Heart left ventricle (tissue), 16 donors: ENCODE measurements around the gene WDR18. TPM values are rescaled to one million over a fixed set of nuclear protein-coding genes. Genes with fewer than 3 reads are reported as not detected.

Source experiments
- ATAC-seq, 4 donors: fragments of 200-7000 bp; cut with Tn5 transposase; one replicate each; pipeline ENCODE4 v1.9.1; 2020 to 2022; ENCODE audit warnings: moderate library complexity in 4 of 4, mild to moderate bottlenecking in 3 of 4, moderate number of reproducible peaks in 1 of 4
- DNase-seq, 5 donors: peaks; one replicate each; pipeline ENCODE4 v3.0.0-alpha.2; 2020
- H3K27ac ChIP-seq, 12 donors: fragments of 200-600 bp; sonication (generic) in 4 of 12; one replicate each; pipeline versions ENCODE4 v1.5.0 to v1.8.0; 2016 to 2022; ENCODE audit warnings: mild to moderate bottlenecking in 2 of 12
- H3K27me3 ChIP-seq, 9 donors: fragments of 200-600 bp; sonication (generic) in 2 of 9; one replicate each; pipeline versions ENCODE4 v1.5.1 to v1.8.0; 2016 to 2022; ENCODE audit warnings: mild to moderate bottlenecking in 3 of 9
- H3K36me3 ChIP-seq, 9 donors: fragments of 200-600 bp; sonication (generic) in 2 of 9; one replicate each; pipeline versions ENCODE4 v1.5.0 to v1.8.0; 2018 to 2022; ENCODE audit warnings: mild to moderate bottlenecking in 2 of 9
- H3K4me1 ChIP-seq, 12 donors: fragments of 200-600 bp; sonication (generic) in 4 of 12; one replicate each; pipeline versions ENCODE4 v1.5.0 to v1.8.0; 2016 to 2022; ENCODE audit warnings: mild to moderate bottlenecking in 3 of 12
- H3K4me3 ChIP-seq, 12 donors: fragments of 200-600 bp; sonication (generic) in 4 of 12; one replicate each; pipeline versions ENCODE4 v1.5.0 to v1.8.0; 2017 to 2022; ENCODE audit warnings: mild to moderate bottlenecking in 9 of 12, moderate library complexity in 4 of 12
- H3K9me3 ChIP-seq, 12 donors: fragments of 200-600 bp; sonication (generic) in 4 of 12; one replicate each; pipeline versions ENCODE4 v1.5.0 to v1.8.0; 2016 to 2022; ENCODE audit warnings: mild to moderate bottlenecking in 1 of 12
- POLR2A ChIP-seq, 2 donors: fragments of 450-650 bp; IDR thresholded peaks; one replicate each; pipeline ENCODE4 v1.6.1; 2017; ENCODE audit warnings: antibody characterized with exemption in 2 of 2, mild to moderate bottlenecking in 2 of 2, moderate library complexity in 2 of 2
- WGBS, 4 donors: extraction: QIAGEN DNeasy Blood & Tissue Kit in 2 of 4; methylation state at CpG; one replicate each; pipeline versions ENCODE4 v1.1.5 to v1.1.7; 2013 to 2018; 5-methylcytosine and 5-hydroxymethylcytosine counted together
- intact Hi-C, 10 donors: fragments of 100-400 bp; cut with DNase I; formaldehyde crosslinking; loops; one replicate each; pipeline versions ENCODE4 v1.11.1 to v1.14.2; 2022
- polyA plus RNA-seq, 2 donors: library from polyadenylated mRNA; stranded (reverse); fragments of 200-250 nt; gene quantifications; one replicate each; pipeline ENCODE4 v1.2.3, GENCODE V29; 2013
- total RNA-seq, 9 donors: library from RNA; depleted of rRNA in 2 of 9; stranded (reverse); fragments of >200 nt in 2 of 9; fragmentation: NEBNext Ultra II Directional in 3 of 9; extraction: Animal tissue kit (Norgen Biotek cat#: 25700) in 3 of 9; gene quantifications; one replicate each; pipeline versions ENCODE4 v1.1.0 to v1.2.4, GENCODE V29; 2016 to 2023
- TF ChIP-seq, protein P1 (sequence below), 12 donors: fragments of 200-600 bp; sonication (generic) in 4 of 12; IDR thresholded peaks; one replicate each; pipeline versions ENCODE4 v1.5.0 to v1.8.0; 2018 to 2022; ENCODE audit warnings: antibody characterized with exemption in 12 of 12, mild to moderate bottlenecking in 5 of 12
- donor health status: ischemic (EF 13 %, LVEDD 7.1; RV severe dilation, severe dysfunction).
- donor health status: healthy with polysubstance abuse.
- donor health status: DM: no; HTN: yes; CAD: no.
- donor health status: DM: no; HTN: no; CAD: no.
- donor health status: ischemic (EF 25% LVEDD 6.9; RV normal size, moderate dysfunction).
- donor health status: ischemic (EF 25% LVEDD 5.7; RV mildly dilated, moderate dysfunction).
- donor health status: healthy.
- donor health status: DM: yes; HTN: yes; CAD: no.
- donor health status: ischemic (EF 35%, LVEDD 5.7; RV mildly dilated, moderate dysfunction).
- donor health status: nonischemic (EF 11% LVEDD 7.7; RV severe dilation, severe dysfunction).
- donor health status: DM: yes; HTN: yes; CAD: no.
- donor health status: PGD.
- donor health status: ischemic (EF 29% LVEDD 5.4; RV normal size, mild dysfunction).
- donor health status: nonischemic (EF 23%, LVEDD 6.1; RV moderate dilation, normal function).

WDR18 gene
- total and polyA plus RNA-seq, 11 donors, result 15.6 to 36.3 (median 19.4) TPM

DNA sequence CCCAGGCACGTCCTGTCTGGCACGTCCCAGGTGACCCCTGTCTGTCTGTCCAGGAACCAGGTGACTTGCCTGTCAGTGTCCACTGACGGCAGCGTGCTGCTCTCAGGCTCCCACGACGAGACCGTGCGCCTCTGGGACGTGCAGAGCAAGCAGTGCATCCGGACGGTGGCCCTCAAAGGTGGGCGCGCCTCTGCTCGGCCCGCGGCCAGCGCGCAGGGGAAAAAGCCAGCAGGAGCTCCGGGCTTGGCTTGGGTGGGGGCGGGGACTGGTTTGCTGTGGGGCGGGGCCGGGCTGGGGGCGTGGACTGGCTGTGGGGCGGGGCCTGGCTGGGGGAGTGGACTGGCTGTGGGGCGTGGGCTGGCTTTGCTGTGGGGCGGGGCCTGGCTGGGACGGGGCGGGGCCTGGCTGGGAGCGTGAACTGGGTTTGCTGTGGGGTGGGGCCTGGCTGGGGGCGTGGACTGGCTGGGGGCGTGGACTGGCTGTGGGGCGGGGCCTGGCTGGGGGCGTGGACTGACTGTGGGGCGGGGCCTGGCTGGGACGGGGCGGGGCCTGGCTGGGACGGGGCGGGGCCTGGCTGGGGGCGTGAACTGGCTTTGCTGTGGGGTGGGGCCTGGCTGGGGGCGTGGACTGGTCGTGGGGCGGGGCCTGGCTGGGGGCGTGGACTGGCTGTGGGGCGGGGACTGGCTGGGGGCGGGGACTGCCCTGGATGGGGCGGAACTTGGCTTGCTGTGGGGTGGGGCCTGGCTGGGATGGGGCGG is 7.2 kb downstream of the WDR18 start:
- no peaks in the 10 kb centered on the region for H3K9me3 ChIP-seq
- TF ChIP-seq, protein P1, sequence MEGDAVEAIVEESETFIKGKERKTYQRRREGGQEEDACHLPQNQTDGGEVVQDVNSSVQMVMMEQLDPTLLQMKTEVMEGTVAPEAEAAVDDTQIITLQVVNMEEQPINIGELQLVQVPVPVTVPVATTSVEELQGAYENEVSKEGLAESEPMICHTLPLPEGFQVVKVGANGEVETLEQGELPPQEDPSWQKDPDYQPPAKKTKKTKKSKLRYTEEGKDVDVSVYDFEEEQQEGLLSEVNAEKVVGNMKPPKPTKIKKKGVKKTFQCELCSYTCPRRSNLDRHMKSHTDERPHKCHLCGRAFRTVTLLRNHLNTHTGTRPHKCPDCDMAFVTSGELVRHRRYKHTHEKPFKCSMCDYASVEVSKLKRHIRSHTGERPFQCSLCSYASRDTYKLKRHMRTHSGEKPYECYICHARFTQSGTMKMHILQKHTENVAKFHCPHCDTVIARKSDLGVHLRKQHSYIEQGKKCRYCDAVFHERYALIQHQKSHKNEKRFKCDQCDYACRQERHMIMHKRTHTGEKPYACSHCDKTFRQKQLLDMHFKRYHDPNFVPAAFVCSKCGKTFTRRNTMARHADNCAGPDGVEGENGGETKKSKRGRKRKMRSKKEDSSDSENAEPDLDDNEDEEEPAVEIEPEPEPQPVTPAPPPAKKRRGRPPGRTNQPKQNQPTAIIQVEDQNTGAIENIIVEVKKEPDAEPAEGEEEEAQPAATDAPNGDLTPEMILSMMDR (IDR thresholded peaks at IDR 0.05), result no peak
- no peak for TF ChIP-seq POLR2A (IDR thresholded peaks at IDR 0.05)
- peak in 1 of 5 donors; percentile 57 for DNase-seq
- H3K4me1 ChIP-seq, result peaks cover 0 to 11% (median 4%) of the 10 kb centered on the region in 12 donors
- H3K27ac ChIP-seq, result no peak overlapping the region
- H3K36me3 ChIP-seq, result peaks cover 0 to 64% (median 18%) of the 10 kb centered on the region in 9 donors
- intact Hi-C loops, result no loop called here
- peaks cover 0 to 17% (median 9%) of the 10 kb centered on the region in 9 donors for H3K27me3 ChIP-seq
- ATAC-seq, result peak in 2 of 4 donors; percentile 23 to 54
- H3K4me3 ChIP-seq, result no peak overlapping the region
- 85 to 99% (median 86%) methylated on average over 12 to 44 of the region's 47 CpGs; no CpG with 5 or more reads in 1 of the 4 donors for WGBS, 4 donors

DNA sequence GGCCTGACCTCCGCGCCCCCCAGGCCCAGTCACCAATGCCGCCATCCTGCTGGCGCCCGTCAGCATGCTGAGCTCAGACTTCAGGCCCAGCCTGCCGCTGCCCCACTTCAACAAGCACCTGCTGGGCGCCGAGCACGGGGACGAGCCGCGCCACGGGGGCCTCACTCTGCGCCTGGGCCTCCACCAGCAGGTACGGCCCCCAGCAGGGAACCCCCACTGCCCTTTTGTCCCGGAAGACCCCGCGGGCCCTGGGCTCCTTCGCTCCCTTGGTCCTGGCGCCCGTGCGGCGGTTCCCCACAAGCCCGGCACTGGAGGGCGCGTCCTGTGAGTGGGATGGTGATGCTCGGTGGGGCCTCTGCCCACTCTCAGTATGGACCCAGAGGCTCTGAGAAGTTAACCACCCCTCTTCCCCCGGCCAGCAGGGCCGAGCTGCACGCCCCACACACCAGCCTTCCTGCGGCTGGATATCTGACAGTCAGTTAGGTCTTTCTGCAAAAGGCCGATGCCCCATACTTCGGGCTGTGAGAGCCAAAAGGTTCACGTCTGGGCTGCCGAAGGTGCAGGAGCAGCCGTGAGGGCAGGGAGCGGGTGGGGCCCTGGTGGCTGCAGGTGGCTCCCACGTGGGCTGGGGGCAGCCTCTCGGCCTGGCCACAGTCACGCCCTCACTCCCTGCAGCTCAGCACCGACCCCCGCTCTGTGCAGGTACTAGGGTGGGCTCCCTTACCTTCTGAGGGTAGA is 8.0 kb downstream of the WDR18 start:
- TF ChIP-seq POLR2A (IDR thresholded peaks at IDR 0.05), result no peak
- TF ChIP-seq, protein P1 (IDR thresholded peaks at IDR 0.05), result no peak
- Histone ChIP-seq H3K27ac (no peak overlapping the region), H3K4me1 (peaks cover 0 to 14% (median 6%) of the 10 kb centered on the region in 12 donors), H3K36me3 (peaks cover 0 to 57% (median 14%) of the 10 kb centered on the region in 9 donors), H3K9me3 (no peaks in the 10 kb centered on the region), H3K27me3 (peaks cover 0 to 25% (median 15%) of the 10 kb centered on the region in 9 donors), H3K4me3 (no peak overlapping the region)
- DNase-seq, result no peak
- intact Hi-C loops, result no loop called here
- 91 to 96% (median 95%) methylated on average over 15 to 42 of the region's 42 CpGs for WGBS, 4 donors
- no peak for ATAC-seq

DNA sequence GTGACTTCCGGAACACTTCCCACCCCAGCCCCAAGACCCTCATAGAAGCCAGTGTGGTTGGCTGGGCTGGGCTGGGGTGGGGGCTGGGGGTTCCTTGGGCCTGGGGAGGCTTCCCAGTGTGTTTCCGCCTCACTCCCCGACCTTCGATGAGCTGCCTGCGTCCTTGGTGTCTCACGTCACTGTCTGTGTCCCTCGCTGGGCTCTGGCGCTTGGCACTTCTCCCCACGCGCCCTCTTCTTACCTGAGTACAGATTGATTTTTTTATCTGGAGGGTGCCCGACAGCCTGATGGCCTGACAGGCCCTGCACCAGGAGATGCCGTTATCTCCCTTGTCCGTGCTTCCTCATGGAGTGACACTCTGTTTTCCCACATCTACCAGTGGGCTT is 8.5 kb downstream of the WDR18 start:
- 87 to 91% (median 90%) methylated on average over 12 to 13 of the region's 13 CpGs for WGBS, 4 donors
- ATAC-seq (no peak), DNase-seq (no peak)
- TF ChIP-seq POLR2A (IDR thresholded peaks at IDR 0.05), result no peak
- TF ChIP-seq, protein P1 (IDR thresholded peaks at IDR 0.05), result no peak
- intact Hi-C loops, result no loop called here
- peaks cover 4 to 30% (median 21%) of the 10 kb centered on the region in 9 donors for H3K27me3 ChIP-seq
- peaks cover 0 to 52% (median 14%) of the 10 kb centered on the region in 9 donors for H3K36me3 ChIP-seq
- no peaks in the 10 kb centered on the region for H3K9me3 ChIP-seq
- H3K4me1 ChIP-seq, result peaks cover 0 to 14% (median 6%) of the 10 kb centered on the region in 12 donors
- no peak overlapping the region for H3K4me3 ChIP-seq
- H3K27ac ChIP-seq, result no peak overlapping the region

DNA sequence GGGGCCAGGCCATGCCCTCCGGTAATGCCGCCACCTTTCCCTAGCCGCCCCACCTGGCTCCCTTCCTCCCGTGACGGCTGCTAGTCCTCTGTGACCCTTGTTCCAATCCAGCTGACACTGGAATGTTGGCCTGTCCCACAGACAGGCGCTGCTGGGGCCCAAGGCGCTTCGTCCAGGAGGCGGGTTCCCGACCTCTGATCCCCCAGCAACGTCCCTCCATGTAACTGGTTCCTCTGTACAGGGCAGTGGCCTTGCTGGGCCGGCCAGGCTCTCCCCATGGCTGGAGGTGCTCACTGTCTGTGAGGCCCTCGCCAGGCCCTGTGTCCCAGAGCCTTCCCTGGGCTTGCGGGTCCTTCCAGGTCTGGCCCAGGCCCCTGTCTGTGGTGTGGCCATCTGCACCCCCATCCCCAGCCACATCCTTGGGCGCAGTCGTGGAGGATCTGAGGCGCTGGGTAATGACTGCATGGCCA is 9.3 kb downstream of the WDR18 start:
- DNase-seq (no peak), ATAC-seq (no peak)
- peaks cover 9 to 38% (median 28%) of the 10 kb centered on the region in 9 donors for H3K27me3 ChIP-seq
- H3K9me3 ChIP-seq, result no peaks in the 10 kb centered on the region
- no peak for TF ChIP-seq POLR2A (IDR thresholded peaks at IDR 0.05)
- intact Hi-C loops, result no loop called here
- 89 to 93% (median 90%) methylated on average over 11 to 17 of the region's 17 CpGs for WGBS, 4 donors
- no peak overlapping the region for H3K4me3 ChIP-seq
- H3K36me3 ChIP-seq, result peaks cover 0 to 49% (median 14%) of the 10 kb centered on the region in 9 donors
- peaks cover 0 to 14% (median 6%) of the 10 kb centered on the region in 12 donors for H3K4me1 ChIP-seq
- H3K27ac ChIP-seq, result no peak overlapping the region
